Vagina (tissue), 2 donors: ENCODE data around the gene THEM4. TPM values are rescaled to one million over a fixed set of nuclear protein-coding genes. Genes with fewer than 3 reads are reported as not detected.
A peak's percentile ranks its signal among the peaks of the same experiment; 100 is the strongest.

Experiments
- DNase-seq, 2 donors: peaks; one replicate each; pipeline ENCODE4 v3.0.0-alpha.2; 2017; ENCODE audit errors: extremely low spot score in 2 of 2
- H3K27ac ChIP-seq: fragments of 200-600 bp; sonication (generic); one replicate; pipeline ENCODE4 v1.5.1; 2019
- H3K27me3 ChIP-seq: fragments of 200-600 bp; sonication (generic); one replicate; pipeline ENCODE4 v1.5.1; 2019
- H3K36me3 ChIP-seq, 2 donors: fragments of 200-600 bp; sonication (generic); one replicate each; pipeline ENCODE4 v1.5.1; 2017 to 2019
- H3K4me1 ChIP-seq: fragments of 200-600 bp; sonication (generic); one replicate; pipeline ENCODE4 v1.5.1; 2019
- H3K4me3 ChIP-seq, 2 donors: fragments of 200-600 bp; sonication (generic); 1 replicate in 1 of 2; 2 replicates in 1 of 2; pipeline ENCODE4 v1.5.1; 2016 to 2019
- H3K9me3 ChIP-seq: fragments of 200-600 bp; sonication (generic); one replicate; pipeline ENCODE4 v1.5.1; 2019
- POLR2A ChIP-seq, 2 donors: fragments of 450-650 bp; IDR thresholded peaks; one replicate each; pipeline ENCODE4 v1.6.1; 2017; ENCODE audit warnings: antibody characterized with exemption in 2 of 2, mild to moderate bottlenecking in 2 of 2, moderate library complexity in 2 of 2
- POLR2AphosphoS5 ChIP-seq, 2 donors: sonication (generic); formaldehyde crosslinking; IDR thresholded peaks; one replicate each; pipeline ENCODE4 v1.9.0; 2017; ENCODE audit warnings: antibody characterized with exemption in 2 of 2, mild to moderate bottlenecking in 2 of 2, low read depth in 1 of 2; ENCODE audit not compliant: insufficient read depth in 1 of 2
- intact Hi-C: fragments of 100-400 bp; cut with DNase I; formaldehyde crosslinking; loops from one replicate; pipeline ENCODE4 v1.15.1; 2023
- total RNA-seq: library from RNA; depleted of rRNA; stranded (reverse); fragments of >200 nt; gene quantifications from one replicate; pipeline ENCODE4 v1.2.3, GENCODE V29; 2016
- TF ChIP-seq, protein P1 (sequence below), 3 experiments: fragments of 450-650 bp in 2 of 3; fragments of 200-600 bp in 1 of 3; sonication (generic) in 1 of 3; IDR thresholded peaks; one replicate each; pipeline ENCODE4 v1.5.1; 2017 to 2019; ENCODE audit warnings: antibody characterized with exemption in 3 of 3, mild to moderate bottlenecking in 2 of 3, moderate library complexity in 2 of 3

Gene THEM4
- total RNA-seq: 26.8 TPM

- no peaks in the 10 kb centered on the region for H3K9me3 ChIP-seq
Measured at GRCh38 chr1:151909167-151910149, at the start of gene THEM4. Gene THEM4, minus strand, starts transcription at chr1:151909511. Its CDS starts 53 bp downstream, at chr1:151909458.

GRCh38 chr1:151958959-151959358, 49.6 kb upstream of the THEM4 start:
- no peaks in the 10 kb centered on the region for H3K27me3 ChIP-seq
- no peaks in the 10 kb centered on the region for H3K9me3 ChIP-seq
- peak in 1 of 2 donors; percentile 43 for TF ChIP-seq POLR2AphosphoS5 (IDR thresholded peaks at IDR 0.05; ENCODE audit: insufficient read depth in 1 of 2, low read depth in 1 of 2)
- no peak for TF ChIP-seq POLR2A (IDR thresholded peaks at IDR 0.05)
- intact Hi-C loops: no loop called here
- no peak overlapping the region for H3K27ac ChIP-seq
- H3K4me3 ChIP-seq: no peak overlapping the region
- H3K4me1 ChIP-seq: no peaks in the 10 kb centered on the region
- DNase-seq: no peak
- H3K36me3 ChIP-seq: no peaks in the 10 kb centered on the region

More at GRCh38 chr1:151909167-151910149, at the start of gene THEM4:
- Histone ChIP-seq H3K27ac (peak within 1 kb of the TSS; percentile 74), H3K4me1 (peaks cover 23% of the 10 kb centered on the region), H3K4me3 (peak within 1 kb of the TSS; percentile 74 to 79), H3K27me3 (no peaks in the 10 kb centered on the region), H3K36me3 (peaks cover 0 to 5% of the 10 kb centered on the region in 2 donors)
- TF ChIP-seq, protein P1, sequence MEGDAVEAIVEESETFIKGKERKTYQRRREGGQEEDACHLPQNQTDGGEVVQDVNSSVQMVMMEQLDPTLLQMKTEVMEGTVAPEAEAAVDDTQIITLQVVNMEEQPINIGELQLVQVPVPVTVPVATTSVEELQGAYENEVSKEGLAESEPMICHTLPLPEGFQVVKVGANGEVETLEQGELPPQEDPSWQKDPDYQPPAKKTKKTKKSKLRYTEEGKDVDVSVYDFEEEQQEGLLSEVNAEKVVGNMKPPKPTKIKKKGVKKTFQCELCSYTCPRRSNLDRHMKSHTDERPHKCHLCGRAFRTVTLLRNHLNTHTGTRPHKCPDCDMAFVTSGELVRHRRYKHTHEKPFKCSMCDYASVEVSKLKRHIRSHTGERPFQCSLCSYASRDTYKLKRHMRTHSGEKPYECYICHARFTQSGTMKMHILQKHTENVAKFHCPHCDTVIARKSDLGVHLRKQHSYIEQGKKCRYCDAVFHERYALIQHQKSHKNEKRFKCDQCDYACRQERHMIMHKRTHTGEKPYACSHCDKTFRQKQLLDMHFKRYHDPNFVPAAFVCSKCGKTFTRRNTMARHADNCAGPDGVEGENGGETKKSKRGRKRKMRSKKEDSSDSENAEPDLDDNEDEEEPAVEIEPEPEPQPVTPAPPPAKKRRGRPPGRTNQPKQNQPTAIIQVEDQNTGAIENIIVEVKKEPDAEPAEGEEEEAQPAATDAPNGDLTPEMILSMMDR (IDR thresholded peaks at IDR 0.05): peak in 2 of 3 experiments; percentile 31 to 38
- peak in 1 of 2 donors; percentile 66 for TF ChIP-seq POLR2A (IDR thresholded peaks at IDR 0.05)
- peak; percentile 69 to 83 for TF ChIP-seq POLR2AphosphoS5 (IDR thresholded peaks at IDR 0.05; ENCODE audit: insufficient read depth in 1 of 2, low read depth in 1 of 2)
- intact Hi-C loops: no loop called here
- DNase-seq: peak in 1 of 2 donors; percentile 90

- intact Hi-C loops: no loop called here
- no peaks in the 10 kb centered on the region for H3K9me3 ChIP-seq
- H3K27ac ChIP-seq: no peak overlapping the region
- H3K36me3 ChIP-seq: no peaks in the 10 kb centered on the region
- no peak for TF ChIP-seq POLR2AphosphoS5 (IDR thresholded peaks at IDR 0.05; ENCODE audit: insufficient read depth in 1 of 2, low read depth in 1 of 2)
- TF ChIP-seq POLR2A (IDR thresholded peaks at IDR 0.05): no peak
- TF ChIP-seq, protein P1 (IDR thresholded peaks at IDR 0.05): no peak
- H3K4me3 ChIP-seq: no peak overlapping the region
- no peaks in the 10 kb centered on the region for H3K4me1 ChIP-seq
- no peak for DNase-seq
- no peaks in the 10 kb centered on the region for H3K27me3 ChIP-seq
Measured at GRCh38 chr1:151956957-151957497, 47.7 kb upstream of the THEM4 start.

DNA sequence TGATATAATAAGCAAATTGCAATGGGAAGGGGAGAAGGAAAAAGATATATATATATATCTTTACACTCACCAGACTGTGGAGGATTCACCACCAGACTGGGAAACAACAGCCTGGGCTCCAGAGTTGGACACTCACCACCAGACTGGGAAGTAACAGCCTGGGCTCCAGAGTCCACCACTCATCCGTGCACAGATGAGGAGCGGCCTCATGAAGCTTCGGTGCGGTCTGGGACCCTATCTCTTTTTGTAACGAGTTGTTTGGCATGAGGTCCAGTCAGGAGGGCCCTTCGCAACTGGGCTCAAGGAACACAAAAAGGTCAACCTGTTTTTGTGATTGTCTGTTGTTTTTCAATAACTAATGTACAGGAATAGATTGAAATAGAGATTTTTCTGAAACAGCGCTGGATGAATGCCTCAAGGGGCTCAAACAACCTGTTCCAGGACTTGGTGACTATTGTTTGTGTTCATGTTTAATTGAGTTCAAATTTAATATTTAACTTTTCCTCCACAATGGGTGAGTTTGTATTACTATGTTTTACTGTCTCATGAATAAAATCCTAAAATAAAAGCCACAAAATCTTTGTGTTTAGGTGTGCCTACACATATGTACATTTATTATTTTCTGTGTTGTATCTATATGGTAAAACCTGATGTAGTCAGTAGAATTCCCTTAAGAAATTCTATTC, 44.2 kb upstream of the THEM4 start:
- H3K9me3 ChIP-seq: no peaks in the 10 kb centered on the region
- no peak overlapping the region for H3K4me3 ChIP-seq
- TF ChIP-seq POLR2AphosphoS5 (IDR thresholded peaks at IDR 0.05; ENCODE audit: insufficient read depth in 1 of 2, low read depth in 1 of 2) (no peak), POLR2A (IDR thresholded peaks at IDR 0.05) (no peak)
- TF ChIP-seq, protein P1 (IDR thresholded peaks at IDR 0.05): no peak
- H3K27me3 ChIP-seq: no peaks in the 10 kb centered on the region
- intact Hi-C loops: no loop called here
- H3K36me3 ChIP-seq: no peaks in the 10 kb centered on the region
- no peak for DNase-seq
- no peaks in the 10 kb centered on the region for H3K4me1 ChIP-seq
- H3K27ac ChIP-seq: no peak overlapping the region

GRCh38 chr1:151952811-151953210, 43.5 kb upstream of the THEM4 start:
- Histone ChIP-seq H3K9me3 (no peaks in the 10 kb centered on the region), H3K27ac (no peak overlapping the region), H3K36me3 (no peaks in the 10 kb centered on the region), H3K4me3 (no peak overlapping the region), H3K27me3 (no peaks in the 10 kb centered on the region), H3K4me1 (no peaks in the 10 kb centered on the region)
- DNase-seq: no peak
- TF ChIP-seq POLR2A (IDR thresholded peaks at IDR 0.05) (no peak), POLR2AphosphoS5 (IDR thresholded peaks at IDR 0.05; ENCODE audit: insufficient read depth in 1 of 2, low read depth in 1 of 2) (no peak)
- TF ChIP-seq, protein P1 (IDR thresholded peaks at IDR 0.05): no peak
- intact Hi-C loops: no loop called here
